ENCODE results near the gene MOCOS. TPM values are rescaled to one million over a fixed set of nuclear protein-coding genes. Genes with fewer than 3 reads are reported as not detected.

Gene MOCOS
- polyA plus RNA-seq, 4 donors, result 0.65 to 1.6 (median 0.72) TPM

DNA sequence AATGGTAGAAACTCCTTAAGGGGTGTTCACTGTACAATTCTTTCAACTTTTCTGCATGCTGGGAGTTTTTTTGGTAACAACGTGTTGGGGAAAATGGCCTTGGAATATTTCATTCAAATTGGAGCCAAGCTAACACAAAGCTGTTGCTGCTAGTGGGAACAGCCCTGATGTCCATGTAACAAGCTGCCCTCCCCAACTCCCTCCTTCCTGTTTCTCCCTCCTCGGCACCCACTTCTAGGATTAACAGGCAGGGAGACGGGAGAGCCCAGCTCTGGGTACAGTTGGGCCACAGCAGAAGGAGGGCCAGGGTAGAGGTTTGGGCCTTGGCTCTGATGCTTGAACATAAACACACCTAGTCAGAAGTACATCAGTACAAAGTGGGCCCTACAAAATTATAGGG, 9.4 kb upstream of the MOCOS start:
- DNase-seq (ENCODE audit: low read depth in 4 of 4, low spot score in 3 of 4), result no peak

DNA sequence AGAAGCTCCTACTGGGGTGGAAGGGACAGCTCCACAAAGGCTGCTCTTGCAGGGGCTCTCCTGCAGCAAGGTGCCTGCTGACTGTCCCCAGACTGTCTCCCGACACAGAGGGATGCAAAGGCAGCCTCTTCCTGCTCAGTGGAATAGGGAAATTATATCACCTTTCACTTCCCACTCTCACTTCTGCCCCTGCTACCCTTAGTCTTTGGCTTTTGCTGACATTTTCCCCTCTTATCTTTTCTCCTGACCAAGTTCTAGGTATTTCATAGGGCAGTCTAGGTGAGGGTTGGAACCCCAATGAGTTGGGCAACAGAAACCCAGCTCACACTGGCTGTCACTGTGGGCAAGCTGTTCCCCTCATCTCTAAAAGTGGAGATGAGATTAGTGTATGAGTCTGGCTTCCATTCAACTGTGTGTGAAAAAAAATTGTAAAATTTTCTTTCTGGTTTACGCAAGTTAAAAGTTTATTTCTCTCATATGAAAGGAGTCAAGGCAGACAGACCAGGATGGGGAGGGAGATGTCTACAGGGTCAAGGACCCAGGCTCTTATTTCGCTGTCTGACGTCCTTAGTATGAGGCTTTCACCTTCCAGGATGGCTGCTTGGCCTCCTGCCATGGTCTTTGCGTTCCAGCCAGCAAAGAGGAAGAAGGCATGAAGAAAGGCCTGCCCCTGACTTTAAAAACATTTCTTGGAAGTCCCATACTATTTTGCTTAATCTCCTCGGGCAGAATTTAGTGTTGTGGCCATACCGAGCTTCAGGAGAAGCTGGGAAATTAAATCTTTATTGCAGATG, 7.5 kb upstream of the MOCOS start:
- no peak for DNase-seq (ENCODE audit: low read depth in 4 of 4, low spot score in 3 of 4)

DNA sequence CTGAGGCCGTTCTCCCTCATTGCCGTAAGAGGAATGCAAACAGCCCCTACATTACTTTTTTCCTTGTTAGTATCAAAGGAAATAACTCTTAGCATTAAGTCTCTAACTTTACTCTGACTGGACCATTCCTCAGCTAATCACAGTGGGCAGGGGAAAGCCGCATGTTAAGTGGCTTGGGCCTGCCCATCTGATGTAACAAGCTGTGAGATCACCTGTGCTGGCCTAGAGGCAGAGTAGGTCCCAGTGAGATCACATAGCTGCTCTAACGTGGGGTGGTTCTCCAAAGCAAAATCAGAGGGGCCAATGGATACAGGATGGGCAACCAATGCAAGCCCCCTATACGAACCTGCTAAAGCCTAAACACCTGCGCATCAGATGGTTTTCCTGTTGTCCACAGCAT, 5.9 kb upstream of the MOCOS start:
- no peak for DNase-seq (ENCODE audit: low read depth in 4 of 4, low spot score in 3 of 4)

DNA sequence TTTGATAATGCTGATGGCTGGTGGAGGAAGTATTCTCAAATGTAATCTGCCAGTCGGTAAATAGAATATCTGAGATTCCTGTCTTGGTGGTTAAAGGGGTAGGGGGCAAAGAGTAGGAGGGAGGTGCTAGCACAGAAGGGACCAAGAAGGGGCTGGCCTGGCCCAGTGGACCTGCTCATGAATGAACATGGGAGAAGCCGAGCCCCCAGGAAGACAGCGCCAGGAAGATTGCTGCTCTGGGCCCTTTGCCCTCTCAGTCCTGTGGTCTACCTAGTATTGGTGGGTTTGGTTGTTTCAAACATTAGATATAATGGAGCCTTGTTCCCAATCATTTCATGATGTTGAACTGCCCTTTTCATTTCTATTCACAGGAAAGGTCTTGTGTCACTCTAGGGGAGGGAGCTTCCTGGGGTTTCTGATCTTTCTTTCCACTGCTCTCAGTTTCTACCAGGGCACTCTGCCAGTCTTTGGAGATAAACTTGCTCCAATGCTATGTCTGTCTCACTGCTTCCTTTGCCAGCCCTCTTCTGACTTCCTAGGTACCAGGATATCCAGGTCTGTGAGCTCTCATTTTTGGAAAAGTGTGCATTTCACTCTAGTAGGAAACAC, 5.3 kb upstream of the MOCOS start:
- DNase-seq (ENCODE audit: low read depth in 4 of 4, low spot score in 3 of 4), result no peak

DNA sequence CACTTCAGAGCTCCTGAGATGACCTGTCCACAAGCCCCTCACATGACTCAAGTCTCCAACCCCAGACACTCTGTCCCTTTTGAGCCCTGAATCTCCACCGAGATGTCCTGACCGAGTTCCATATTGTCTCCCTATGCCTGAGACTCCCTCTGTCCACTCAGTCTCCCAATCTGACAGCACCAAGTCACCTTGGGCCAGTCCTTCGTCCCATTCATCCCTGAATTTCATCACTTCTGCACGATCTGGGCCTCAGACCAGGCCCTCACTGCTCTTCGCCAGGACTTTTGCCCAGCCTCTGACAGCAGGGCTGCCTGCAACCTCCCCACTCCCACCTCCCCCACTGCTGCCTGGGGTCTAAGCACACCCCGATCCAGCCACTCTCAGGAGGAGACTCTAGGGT, 4.3 kb upstream of the MOCOS start:
- DNase-seq (ENCODE audit: low read depth in 4 of 4, low spot score in 3 of 4), result no peak

DNA sequence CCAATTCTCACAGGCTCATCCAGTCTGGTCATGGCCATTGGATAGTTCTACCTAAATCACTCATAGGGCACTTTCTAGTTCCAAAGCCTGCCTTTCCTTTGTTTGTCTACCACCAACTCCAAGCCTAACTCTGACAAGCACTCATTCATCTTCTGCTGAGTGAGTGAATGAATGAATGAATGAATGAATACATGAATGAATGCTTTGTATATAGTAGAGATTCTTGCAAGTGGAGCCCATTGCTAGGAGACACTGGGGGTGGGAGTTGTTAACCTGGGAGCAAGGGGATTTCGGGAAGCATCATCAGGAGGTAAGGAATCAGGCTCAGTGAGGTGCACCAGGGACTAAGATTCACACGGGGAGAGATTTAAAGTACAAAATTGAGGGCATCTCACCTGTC, 3.3 kb upstream of the MOCOS start:
- DNase-seq (ENCODE audit: low read depth in 4 of 4, low spot score in 3 of 4), result no peak

DNA sequence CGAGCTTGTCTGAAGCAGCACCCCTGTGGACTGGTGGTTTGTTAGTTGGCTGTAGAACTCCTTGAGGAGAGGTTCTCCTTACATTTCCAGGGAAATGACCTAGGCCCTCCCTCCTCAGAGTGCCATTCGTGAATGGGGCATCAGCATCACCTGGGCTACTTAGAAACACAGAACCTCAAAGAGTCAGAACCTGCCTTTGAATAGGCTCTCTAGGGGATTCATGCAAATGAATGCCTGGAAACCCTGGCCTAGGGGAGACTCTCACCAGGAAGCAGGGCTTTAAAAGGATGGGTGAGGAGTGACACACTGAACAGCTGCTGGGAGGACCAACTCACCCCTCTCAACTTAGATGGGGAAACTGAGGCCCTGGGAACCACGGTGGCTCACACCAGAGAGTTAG, 2.1 kb upstream of the MOCOS start:
- DNase-seq (ENCODE audit: low read depth in 4 of 4, low spot score in 3 of 4), result no peak

DNA sequence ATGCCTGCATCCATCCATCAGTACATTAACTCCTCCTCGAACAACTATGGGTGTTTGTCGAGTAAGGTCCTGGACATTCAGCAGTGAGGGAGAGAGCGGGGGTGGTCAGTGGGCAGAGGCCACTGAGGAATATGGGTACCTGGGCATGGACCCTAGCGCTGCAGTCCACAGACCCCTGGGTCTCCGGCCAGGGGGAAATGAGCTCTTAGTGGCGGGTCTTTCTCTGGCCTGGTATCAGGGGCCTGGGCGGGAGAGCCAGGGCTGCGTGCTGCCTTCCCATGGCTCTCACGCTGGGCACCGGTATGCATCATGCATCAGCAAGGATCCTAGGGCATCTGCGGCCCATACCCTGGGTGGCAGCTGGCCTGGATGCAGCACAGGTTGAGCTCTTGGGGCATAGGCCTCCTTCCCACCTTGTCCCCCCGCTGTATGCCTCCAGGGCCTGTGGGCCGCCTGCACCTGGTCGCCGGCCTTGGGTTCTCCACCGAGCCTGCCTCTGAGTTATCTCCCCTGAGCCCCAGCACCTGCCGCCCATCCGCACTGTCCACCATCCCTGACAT, 1.3 kb upstream of the MOCOS start:
- DNase-seq (ENCODE audit: low read depth in 4 of 4, low spot score in 3 of 4), result no peak

DNA sequence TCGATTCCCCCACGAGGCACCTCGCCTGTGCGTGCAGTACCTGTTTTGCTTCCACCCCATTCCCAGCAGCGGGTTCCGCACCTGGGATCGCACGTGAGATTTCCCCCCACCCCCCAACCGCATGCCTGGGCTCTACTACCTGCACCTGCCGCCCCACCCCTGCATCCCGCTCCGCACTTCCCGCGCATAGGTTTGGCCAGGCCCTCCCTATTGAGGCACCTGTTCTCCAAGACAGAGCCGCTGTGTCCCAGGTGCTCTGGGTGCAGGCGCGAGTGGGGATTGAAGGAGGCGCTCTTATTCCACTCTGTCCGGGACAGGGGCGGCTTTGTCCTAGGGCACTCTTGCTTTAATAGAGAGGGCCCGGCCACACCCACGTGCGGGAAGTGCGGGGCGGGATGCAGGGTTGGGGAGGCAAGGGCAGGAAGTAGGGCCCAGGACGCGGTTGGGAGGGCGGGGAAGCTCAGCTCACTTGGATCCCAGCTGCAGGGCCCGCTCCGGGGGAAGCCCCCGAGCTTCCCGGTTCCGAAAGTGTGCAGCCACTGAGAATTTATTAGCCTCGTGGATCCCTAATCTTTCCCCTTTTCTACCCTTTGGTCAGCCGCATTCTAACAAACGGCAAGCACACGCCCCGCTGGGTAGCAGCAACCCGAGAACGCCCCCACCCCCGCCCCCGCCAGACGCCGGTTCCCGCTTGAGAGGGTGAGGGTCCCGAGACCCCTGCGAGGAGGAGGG, 670 bp upstream of the MOCOS start:
- DNase-seq (ENCODE audit: low read depth in 4 of 4, low spot score in 3 of 4), result no peak

DNA sequence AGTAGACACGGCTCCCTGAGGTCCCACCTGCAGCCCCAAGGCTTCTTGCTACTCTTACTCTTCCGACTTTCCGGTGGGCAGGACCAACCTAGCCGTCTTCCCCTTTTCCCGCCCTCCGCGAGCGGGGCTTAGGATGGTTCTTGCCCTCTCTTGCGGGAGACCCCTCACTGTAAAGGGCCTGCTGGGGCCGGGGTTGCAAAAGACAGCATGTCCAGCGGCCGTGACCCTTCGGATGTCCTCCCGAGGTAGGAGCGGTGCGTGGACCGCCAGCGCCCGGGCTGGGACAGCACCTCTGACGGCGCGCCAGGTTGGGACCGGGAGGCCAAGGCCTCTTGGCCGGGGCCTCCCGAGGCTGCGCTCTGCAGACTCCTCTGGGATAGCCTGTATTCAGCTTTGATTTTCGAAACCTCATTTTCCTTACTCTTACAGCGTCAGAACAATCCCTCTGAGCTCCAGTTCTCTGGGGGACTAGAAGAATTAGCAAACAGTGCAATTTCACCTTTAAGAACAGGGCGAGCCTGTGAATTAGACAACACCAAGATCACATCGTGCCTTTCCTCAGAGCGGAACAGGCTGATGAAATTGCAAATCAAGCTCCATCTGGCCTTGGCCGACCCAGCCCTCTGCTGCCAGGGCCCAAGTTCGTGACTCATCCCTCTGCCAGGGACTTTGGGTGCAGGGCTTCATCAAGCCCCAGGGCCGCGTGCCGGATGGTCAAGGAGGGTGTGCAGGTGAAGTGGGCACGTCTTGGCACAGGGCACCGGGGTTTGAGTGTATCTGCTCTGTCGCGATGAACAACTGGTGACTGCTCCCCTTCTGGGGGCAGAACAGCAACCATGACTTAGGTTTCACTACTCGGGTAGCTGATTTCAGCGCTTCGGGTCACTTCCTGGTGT, 777 bp downstream of the MOCOS start:
- no peak for DNase-seq (ENCODE audit: low read depth in 4 of 4, low spot score in 3 of 4)

DNA sequence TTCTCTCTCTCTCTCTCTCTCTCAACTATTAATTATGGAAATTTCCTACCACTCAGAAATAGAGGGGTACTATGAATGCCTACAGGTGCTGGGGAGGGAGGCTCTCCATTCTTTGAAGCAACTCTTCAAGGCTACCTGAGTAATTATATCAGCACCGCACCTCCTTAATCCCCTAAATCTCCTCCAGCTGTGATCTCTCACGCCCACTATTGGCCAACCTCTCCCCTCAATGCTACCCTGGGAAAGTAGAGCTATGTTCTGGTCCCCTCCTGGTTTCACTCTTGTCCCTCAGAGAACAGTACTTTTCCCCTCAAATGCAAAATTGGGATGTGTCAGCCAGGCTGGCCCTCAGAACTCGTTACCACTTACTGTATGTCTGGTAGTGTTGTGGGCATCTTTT, 1.6 kb downstream of the MOCOS start:
- DNase-seq (ENCODE audit: low read depth in 4 of 4, low spot score in 3 of 4), result no peak

DNA sequence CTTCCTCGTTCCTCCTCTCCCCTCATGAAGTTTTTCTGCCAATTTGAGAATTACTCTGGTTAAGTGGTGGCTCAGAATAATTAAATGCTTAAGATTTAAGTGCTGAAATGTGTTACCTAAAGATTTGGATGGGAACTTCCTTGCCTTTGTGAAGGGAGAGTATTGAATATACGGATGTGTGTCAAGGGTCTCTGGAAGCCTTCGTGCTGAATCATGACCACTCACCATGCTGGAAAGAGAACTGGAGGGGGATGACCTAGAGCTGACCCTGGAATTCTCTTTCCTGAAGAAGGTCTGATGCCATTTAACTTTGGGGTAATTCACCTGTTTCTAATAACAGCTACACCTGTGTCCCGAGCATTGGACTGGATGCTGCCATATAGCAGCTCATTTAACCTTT, 2.2 kb downstream of the MOCOS start:
- no peak for DNase-seq (ENCODE audit: low read depth in 4 of 4, low spot score in 3 of 4)

DNA sequence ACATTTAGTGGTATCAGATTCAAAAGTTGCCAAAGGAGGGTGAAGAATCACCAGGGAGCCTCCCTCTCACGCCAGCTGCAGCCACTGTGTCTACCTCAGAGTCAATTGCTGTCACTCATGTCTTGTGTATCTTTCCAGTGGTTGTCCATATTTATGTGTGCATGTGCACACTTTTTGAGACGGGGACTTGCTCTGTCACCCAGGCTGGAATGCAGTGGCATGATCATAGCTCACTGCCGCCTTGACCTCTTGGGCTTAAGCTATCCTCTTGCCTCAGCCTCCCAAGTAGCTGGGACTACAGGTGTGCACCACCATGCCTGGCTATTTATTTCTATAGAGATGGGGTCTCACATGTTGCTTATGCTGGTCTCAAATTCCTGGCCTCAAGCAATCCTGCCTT, 4.0 kb downstream of the MOCOS start:
- DNase-seq (ENCODE audit: low read depth in 4 of 4, low spot score in 3 of 4), result no peak

DNA sequence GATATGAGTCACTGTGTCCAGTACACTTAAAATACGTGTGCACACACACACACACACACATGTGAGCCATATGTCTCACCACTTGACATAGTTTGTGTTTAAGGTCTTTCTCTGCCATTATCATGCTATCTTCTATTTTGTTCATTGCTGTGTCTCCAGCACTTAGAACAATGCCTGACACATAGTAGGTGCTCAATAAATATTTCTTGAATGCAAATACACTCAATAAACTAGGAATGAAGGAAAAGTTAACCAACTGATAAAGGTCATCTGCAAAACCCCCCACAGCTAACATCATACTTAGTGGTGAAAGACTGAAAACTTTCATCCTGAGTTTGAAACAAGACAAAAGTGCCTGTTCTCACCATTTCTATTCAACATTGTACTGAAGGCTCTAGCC, 4.4 kb downstream of the MOCOS start:
- DNase-seq (ENCODE audit: low read depth in 4 of 4, low spot score in 3 of 4), result no peak

DNA sequence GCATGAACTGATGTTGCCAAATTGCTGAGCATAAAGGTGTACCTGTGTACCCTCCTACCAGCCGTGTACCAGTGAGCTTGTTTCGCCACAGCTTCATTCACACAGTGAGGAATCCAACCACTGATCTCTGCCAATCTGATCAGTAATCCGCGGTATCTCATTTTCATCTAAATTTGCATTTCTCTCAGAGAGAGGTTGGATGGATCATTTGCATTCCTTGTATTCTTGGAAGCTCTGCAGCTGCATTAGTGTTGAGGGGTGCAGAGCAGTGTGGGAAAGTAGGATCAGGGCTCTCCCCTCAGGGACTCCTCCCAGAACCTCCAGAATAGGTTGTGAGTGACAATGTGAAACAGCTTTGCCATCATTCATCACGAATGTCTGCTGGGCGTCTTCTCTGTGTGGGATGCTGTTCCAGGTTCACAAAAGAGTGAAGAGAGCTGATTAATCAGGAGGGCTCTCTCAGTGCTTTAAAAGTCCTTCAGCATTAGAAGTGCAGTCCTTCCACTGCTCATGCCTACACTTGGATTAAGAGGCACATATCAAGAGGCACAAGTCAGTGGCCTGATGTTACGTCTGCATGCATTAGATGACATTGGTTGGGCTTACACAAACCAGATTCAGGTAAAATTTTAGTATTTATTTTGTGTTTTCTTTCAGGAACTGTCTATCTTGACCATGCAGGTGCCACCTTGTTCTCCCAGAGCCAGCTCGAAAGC, 7.5 kb downstream of the MOCOS start:
- no peak for DNase-seq (ENCODE audit: low read depth in 4 of 4, low spot score in 3 of 4)

DNA sequence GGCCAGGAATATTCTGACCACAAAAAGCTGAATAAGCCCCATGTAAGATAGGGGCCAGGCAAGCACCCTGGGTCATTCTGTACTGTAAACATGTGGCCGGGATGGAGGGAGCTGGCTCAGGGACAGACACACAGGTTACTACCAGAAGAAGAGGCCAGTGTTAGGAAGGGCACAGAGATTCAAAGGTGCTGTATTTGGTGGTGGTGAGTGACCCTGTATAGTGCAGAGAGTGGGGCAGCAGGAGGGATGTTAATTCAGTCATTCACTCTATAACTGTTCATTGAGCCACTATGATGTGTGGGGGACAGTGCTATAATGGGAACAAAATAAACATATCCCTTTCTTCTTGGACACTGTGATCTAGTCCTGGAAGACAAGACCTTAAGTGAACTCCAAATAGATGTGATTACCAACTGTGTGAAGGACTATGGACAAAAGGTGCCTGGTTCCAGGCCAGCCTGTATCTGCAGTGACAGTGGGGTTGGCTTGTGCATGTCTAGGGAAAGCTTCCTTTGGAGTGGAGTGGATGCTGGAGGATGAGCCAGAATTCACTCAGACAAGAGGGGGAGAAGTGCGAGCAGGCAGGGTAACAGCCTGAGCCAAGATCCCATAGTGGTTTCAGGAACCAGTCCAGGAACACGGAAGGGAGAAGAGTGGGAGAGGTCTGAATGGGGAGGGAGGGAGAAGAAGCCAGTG, 8.3 kb downstream of the MOCOS start:
- DNase-seq (ENCODE audit: low read depth in 4 of 4, low spot score in 3 of 4), result no peak

DNA sequence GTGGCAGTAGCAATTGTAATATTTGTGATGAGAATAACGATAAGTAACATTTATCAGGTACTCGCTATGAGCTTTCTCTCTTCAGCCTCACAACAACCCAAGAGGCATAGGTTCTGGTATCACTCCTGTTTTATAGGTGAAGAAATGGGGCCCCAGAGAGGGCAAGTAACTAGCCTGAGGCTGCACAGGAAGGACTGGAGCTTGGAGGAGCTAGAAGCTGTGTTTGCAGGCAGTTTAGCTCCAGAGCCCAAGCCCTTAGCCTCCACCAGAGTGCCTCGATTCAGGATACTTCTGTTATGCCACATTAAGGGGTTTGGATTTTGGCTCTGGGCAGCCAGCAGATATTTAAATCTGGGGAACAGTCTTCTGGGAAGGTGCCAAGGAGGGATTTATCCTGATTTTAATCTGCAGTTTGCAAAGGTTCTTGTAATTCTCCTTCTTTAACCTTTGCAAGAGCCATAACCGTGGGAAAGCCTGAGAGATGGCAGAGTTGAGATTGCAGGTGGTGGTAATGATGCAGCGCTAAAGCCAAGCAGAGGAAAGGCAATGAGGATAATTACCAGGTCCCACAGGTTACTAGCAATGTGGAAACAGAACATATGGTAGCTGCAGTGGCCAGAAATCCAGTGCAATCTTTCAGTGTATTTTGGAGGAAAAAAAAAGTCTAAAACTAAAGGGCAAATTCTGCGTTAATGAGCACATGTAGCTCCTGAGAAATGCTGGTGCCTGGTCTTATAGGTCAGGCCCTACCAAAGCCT, 9.1 kb downstream of the MOCOS start:
- no peak for DNase-seq (ENCODE audit: low read depth in 4 of 4, low spot score in 3 of 4)

DNA sequence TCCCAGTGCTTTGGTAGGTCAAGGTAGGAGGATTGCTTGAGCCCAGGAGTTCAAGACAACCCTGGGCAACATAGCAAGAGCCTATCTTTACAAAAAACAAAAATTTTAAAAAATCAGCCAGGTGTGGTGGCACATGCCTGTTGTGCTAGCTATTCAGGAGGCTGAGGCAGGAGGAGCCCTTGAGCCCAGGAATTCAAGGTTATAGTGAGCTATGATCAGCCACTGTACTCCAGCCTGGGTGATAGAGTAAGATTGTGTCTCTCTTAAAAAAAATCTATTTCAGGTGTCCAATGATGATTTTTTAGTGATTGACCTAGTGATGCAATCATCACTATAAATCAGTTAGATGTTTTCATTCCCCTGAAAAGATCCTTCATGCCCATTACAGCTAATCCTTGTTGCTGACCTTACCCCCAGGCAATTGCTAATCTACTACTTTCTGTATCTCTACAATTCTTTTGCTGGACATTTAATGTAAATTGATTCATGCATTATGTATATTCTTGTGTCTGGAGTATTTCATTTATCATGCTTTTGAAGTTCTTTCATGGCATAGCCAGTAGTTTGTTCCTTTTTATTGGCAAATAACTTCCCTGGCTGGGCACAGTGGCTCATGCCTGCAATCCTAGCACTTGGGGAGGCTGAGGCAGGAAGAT, 10.3 kb downstream of the MOCOS start:
- no peak for DNase-seq (ENCODE audit: low read depth in 4 of 4, low spot score in 3 of 4)

All from left renal pelvis (tissue), 4 donors.